Left ventricle myocardium inferior (tissue), 1 donor: ENCODE data around the gene NPAS2. TPM values are rescaled to one million over a fixed set of nuclear protein-coding genes. Genes with fewer than 3 reads are reported as not detected.
A peak's percentile ranks its signal among the peaks of the same experiment; 100 is the strongest.

Source experiments
- DNase-seq: peaks from one replicate; pipeline ENCODE4 v3.0.0-alpha.2; 2020
- H3K27ac ChIP-seq: fragments of 200-600 bp; replicated peaks from 2 replicates; pipeline ENCODE4 v1.8.0; 2021
- H3K27me3 ChIP-seq: fragments of 200-600 bp; 2 replicates; pipeline ENCODE4 v1.8.0; 2021; ENCODE audit warnings: low read depth
- H3K36me3 ChIP-seq: fragments of 200-600 bp; 2 replicates; pipeline ENCODE4 v1.8.0; 2021
- H3K4me1 ChIP-seq: fragments of 200-600 bp; 2 replicates; pipeline ENCODE4 v1.8.0; 2021
- H3K4me3 ChIP-seq: fragments of 200-600 bp; 2 replicates; pipeline ENCODE4 v1.8.0; 2021; ENCODE audit warnings: mild to moderate bottlenecking, moderate library complexity
- H3K9me3 ChIP-seq: fragments of 200-600 bp; replicated peaks from 2 replicates; pipeline ENCODE4 v1.8.0; 2021
- CTCF ChIP-seq: fragments of 200-600 bp; IDR thresholded peaks from 2 replicates; pipeline ENCODE4 v1.8.0; 2021; ENCODE audit warnings: antibody characterized with exemption, mild to moderate bottlenecking, borderline replicate concordance
- intact Hi-C: fragments of 100-400 bp; cut with micrococcal nuclease; formaldehyde crosslinking; loops from one replicate; pipeline ENCODE4 v1.11.0; 2022
- total RNA-seq: library from RNA; stranded (reverse); fragmentation: NEBNext Ultra II Directional; extraction: Animal tissue kit (Norgen Biotek cat#: 25700); gene quantifications from one replicate; pipeline ENCODE4 v1.2.1, GENCODE V29; 2021
- donor health status: DM: no; HTN: yes; CAD: no; lungs with severe emphysema.

Gene NPAS2
- total RNA-seq, 1 donor from 2014 or later = 51.0 TPM

- H3K4me3 ChIP-seq = peak overlapping the region; percentile 91
- intact Hi-C loops = no loop called here
- DNase-seq = no peak
- no peaks in the 10 kb centered on the region for H3K36me3 ChIP-seq
- H3K27ac ChIP-seq = peak overlapping the region; percentile 94
- no peak for TF ChIP-seq CTCF
- H3K9me3 ChIP-seq = no peaks in the 10 kb centered on the region
- no peaks in the 10 kb centered on the region for H3K27me3 ChIP-seq
- peaks cover 81% of the 10 kb centered on the region for H3K4me1 ChIP-seq
Measured at GRCh38 chr2:100820523-100821254, 750 bp downstream of the NPAS2 start.

- H3K9me3 ChIP-seq = no peaks in the 10 kb centered on the region
- intact Hi-C loops = no loop called here
- peaks cover 87% of the 10 kb centered on the region for H3K4me1 ChIP-seq
- H3K27me3 ChIP-seq = no peaks in the 10 kb centered on the region
- H3K27ac ChIP-seq = peak overlapping the region; percentile 94
- peak overlapping the region; percentile 91 for H3K4me3 ChIP-seq
- TF ChIP-seq CTCF = no peak
- no peak for DNase-seq
- no peaks in the 10 kb centered on the region for H3K36me3 ChIP-seq
Measured at GRCh38 chr2:100821255-100821910, 1.4 kb downstream of the NPAS2 start.

- H3K4me3 ChIP-seq = peak overlapping the region; percentile 91
- H3K9me3 ChIP-seq = no peaks in the 10 kb centered on the region
- H3K4me1 ChIP-seq = peaks cover 87% of the 10 kb centered on the region
- no peaks in the 10 kb centered on the region for H3K27me3 ChIP-seq
- peak overlapping the region; percentile 94 for H3K27ac ChIP-seq
- H3K36me3 ChIP-seq = no peaks in the 10 kb centered on the region
- no peak for DNase-seq
- intact Hi-C loops = no loop called here
- TF ChIP-seq CTCF = no peak
Measured at GRCh38 chr2:100821911-100822265, 1.9 kb downstream of the NPAS2 start.

- Histone ChIP-seq H3K9me3 (peaks cover 7% of the 10 kb centered on the region), H3K27ac (peak overlapping the region; percentile 94), H3K27me3 (no peaks in the 10 kb centered on the region), H3K36me3 (no peaks in the 10 kb centered on the region), H3K4me1 (peaks cover 83% of the 10 kb centered on the region), H3K4me3 (peak overlapping the region; percentile 91)
- intact Hi-C loops = no loop called here
- no peak for DNase-seq
- no peak for TF ChIP-seq CTCF
Measured at GRCh38 chr2:100822587-100823248, 2.8 kb downstream of the NPAS2 start.

- Histone ChIP-seq H3K4me3 (no peak overlapping the region), H3K9me3 (peaks cover 19% of the 10 kb centered on the region), H3K27ac (peak overlapping the region; percentile 94), H3K4me1 (peaks cover 77% of the 10 kb centered on the region), H3K36me3 (no peaks in the 10 kb centered on the region), H3K27me3 (no peaks in the 10 kb centered on the region)
- no peak for DNase-seq
- no peak for TF ChIP-seq CTCF
- intact Hi-C loops = no loop called here
Measured at GRCh38 chr2:100823665-100824438, 3.9 kb downstream of the NPAS2 start.
